ENCODE data around the gene C1orf116. TPM values are rescaled to one million over a fixed set of nuclear protein-coding genes. Genes with fewer than 3 reads are reported as not detected.
"Not testable (repeated sequence)": the region's sequence is repeated elsewhere in the genome, so short reads cannot be mapped to it uniquely, and the experiment has no call there.

Gene C1orf116
- total RNA-seq, 1 donor from 2014 or later: 0.08 TPM

GRCh38 chr1:207047505-207047904 is 14.9 kb upstream of the C1orf116 start:
- H3K9me3 Mint-ChIP-seq (ENCODE audit: unreplicated experiment): no peaks in the 10 kb centered on the region
- H3K4me3 Mint-ChIP-seq (ENCODE audit: unreplicated experiment): no peak overlapping the region
- TF ChIP-seq CTCF (IDR thresholded peaks at IDR 0.05; ENCODE audit: unreplicated experiment): no peak
- H3K36me3 Mint-ChIP-seq (ENCODE audit: low read depth, unreplicated experiment): peaks cover 3% of the 10 kb centered on the region
- H3K27me3 Mint-ChIP-seq (ENCODE audit: unreplicated experiment): peaks cover 6% of the 10 kb centered on the region
- DNase-seq (ENCODE audit: low spot score): no peak
- no peak overlapping the region for H3K27ac Mint-ChIP-seq (ENCODE audit: unreplicated experiment)
- peaks cover 19% of the 10 kb centered on the region for H3K4me1 Mint-ChIP-seq (ENCODE audit: unreplicated experiment)

- Mint-ChIP-seq H3K9me3 (ENCODE audit: unreplicated experiment) (no peaks in the 10 kb centered on the region), H3K4me1 (ENCODE audit: unreplicated experiment) (peaks cover 11% of the 10 kb centered on the region), H3K27ac (ENCODE audit: unreplicated experiment) (no peak overlapping the region), H3K27me3 (ENCODE audit: unreplicated experiment) (peaks cover 5% of the 10 kb centered on the region), H3K4me3 (ENCODE audit: unreplicated experiment) (no peak overlapping the region), H3K36me3 (ENCODE audit: low read depth, unreplicated experiment) (peaks cover 3% of the 10 kb centered on the region)
- TF ChIP-seq CTCF (IDR thresholded peaks at IDR 0.05; ENCODE audit: unreplicated experiment): no peak
- no peak for DNase-seq (ENCODE audit: low spot score)
Measured at GRCh38 chr1:207045453-207045852, 12.9 kb upstream of the C1orf116 start.

GRCh38 chr1:207041397-207041796 is 8.8 kb upstream of the C1orf116 start:
- not testable (repeated sequence) for H3K4me3 Mint-ChIP-seq (ENCODE audit: unreplicated experiment); H3K27ac Mint-ChIP-seq (ENCODE audit: unreplicated experiment); DNase-seq (ENCODE audit: low spot score)

GRCh38 chr1:207040181-207040533 is 7.6 kb upstream of the C1orf116 start:
- Mint-ChIP-seq H3K27me3 (ENCODE audit: unreplicated experiment) (no peaks in the 10 kb centered on the region), H3K27ac (ENCODE audit: unreplicated experiment) (no peak overlapping the region), H3K36me3 (ENCODE audit: low read depth, unreplicated experiment) (no peaks in the 10 kb centered on the region), H3K4me3 (ENCODE audit: unreplicated experiment) (no peak overlapping the region), H3K9me3 (ENCODE audit: unreplicated experiment) (no peaks in the 10 kb centered on the region), H3K4me1 (ENCODE audit: unreplicated experiment) (no peaks in the 10 kb centered on the region)
- no peak for TF ChIP-seq CTCF (IDR thresholded peaks at IDR 0.05; ENCODE audit: unreplicated experiment)
- DNase-seq (ENCODE audit: low spot score): no peak

More at GRCh38 chr1:207041397-207041796, 8.8 kb upstream of the C1orf116 start:
- not testable (repeated sequence) for H3K9me3 Mint-ChIP-seq (ENCODE audit: unreplicated experiment); H3K27me3 Mint-ChIP-seq (ENCODE audit: unreplicated experiment); H3K4me1 Mint-ChIP-seq (ENCODE audit: unreplicated experiment); H3K36me3 Mint-ChIP-seq (ENCODE audit: low read depth, unreplicated experiment)

GRCh38 chr1:207039380-207040180 is 7.0 kb upstream of the C1orf116 start:
- no peak for TF ChIP-seq CTCF (IDR thresholded peaks at IDR 0.05; ENCODE audit: unreplicated experiment)
- H3K27ac Mint-ChIP-seq (ENCODE audit: unreplicated experiment): no peak overlapping the region
- no peaks in the 10 kb centered on the region for H3K27me3 Mint-ChIP-seq (ENCODE audit: unreplicated experiment)
- H3K4me1 Mint-ChIP-seq (ENCODE audit: unreplicated experiment): no peaks in the 10 kb centered on the region
- no peaks in the 10 kb centered on the region for H3K36me3 Mint-ChIP-seq (ENCODE audit: low read depth, unreplicated experiment)
- H3K4me3 Mint-ChIP-seq (ENCODE audit: unreplicated experiment): no peak overlapping the region
- H3K9me3 Mint-ChIP-seq (ENCODE audit: unreplicated experiment): no peaks in the 10 kb centered on the region
- DNase-seq (ENCODE audit: low spot score): no peak
